HG03442 (cell line): Measurements from ENCODE around the gene GEMIN2.
A peak's percentile ranks its signal among the peaks of the same experiment; 100 is the strongest.
"Not testable (repeated sequence)": the region's sequence is repeated elsewhere in the genome, so short reads cannot be mapped to it uniquely, and the experiment has no call there.

Experiments used
- ATAC-seq: cut with Tn5 transposase; IDR thresholded peaks from one replicate; pipeline ENCODE4 v1.9.1; 2021; ENCODE audit warnings: mild to moderate bottlenecking, moderate library complexity; ENCODE audit not compliant: unreplicated experiment

GEMIN2 gene

GRCh38 chr14:39175445-39176262 is 61.5 kb downstream of the GEMIN2 start:
- peak; percentile 3 for ATAC-seq

DNA sequence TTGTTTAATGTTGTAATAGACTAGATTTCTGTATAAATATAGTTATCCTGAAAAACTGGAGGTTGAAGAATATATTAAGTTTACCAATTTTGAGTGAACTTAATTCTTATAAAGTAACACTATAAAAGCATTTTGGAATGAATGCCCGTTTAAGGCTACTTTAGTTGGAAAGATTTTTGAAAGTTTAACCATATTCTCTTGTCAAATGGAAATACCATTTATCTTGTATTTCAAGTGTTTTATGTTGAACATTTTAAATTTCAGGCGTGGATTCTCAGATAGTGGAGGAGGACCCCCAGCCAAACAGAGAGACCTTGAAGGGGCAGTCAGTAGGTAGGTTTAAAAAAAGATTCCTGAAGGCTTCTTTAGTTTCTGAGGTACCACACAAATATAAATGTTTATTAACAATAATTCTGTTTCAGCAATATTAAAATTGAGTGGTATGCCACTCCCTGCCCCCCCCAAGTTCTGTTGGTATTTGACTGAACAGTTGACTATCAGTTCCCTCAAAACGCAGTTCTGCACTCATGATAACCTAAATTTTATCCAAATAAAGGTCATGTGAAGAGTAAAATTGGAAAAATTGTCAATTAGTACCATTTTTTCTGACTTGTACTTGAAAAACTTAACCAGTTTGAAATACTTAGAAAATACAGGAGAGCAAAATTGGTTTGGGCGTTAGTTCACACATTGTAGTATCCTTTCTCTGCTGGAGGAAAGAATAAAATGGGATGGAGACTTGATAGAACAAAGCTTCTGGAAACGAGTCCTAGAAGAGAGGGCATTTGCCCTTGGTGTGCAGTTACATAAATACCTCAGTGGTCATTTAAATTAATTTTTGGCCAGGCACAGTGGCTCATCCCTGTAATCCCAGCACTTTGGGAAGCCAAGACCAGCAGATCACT is 62.4 kb downstream of the GEMIN2 start:
- no peak for ATAC-seq

GRCh38 chr14:39177168-39177545 is 63.0 kb downstream of the GEMIN2 start:
- no peak for ATAC-seq

- ATAC-seq = no peak
These were observed 64.9 kb downstream of the GEMIN2 start for GRCh38 chr14:39179042-39179441.

DNA sequence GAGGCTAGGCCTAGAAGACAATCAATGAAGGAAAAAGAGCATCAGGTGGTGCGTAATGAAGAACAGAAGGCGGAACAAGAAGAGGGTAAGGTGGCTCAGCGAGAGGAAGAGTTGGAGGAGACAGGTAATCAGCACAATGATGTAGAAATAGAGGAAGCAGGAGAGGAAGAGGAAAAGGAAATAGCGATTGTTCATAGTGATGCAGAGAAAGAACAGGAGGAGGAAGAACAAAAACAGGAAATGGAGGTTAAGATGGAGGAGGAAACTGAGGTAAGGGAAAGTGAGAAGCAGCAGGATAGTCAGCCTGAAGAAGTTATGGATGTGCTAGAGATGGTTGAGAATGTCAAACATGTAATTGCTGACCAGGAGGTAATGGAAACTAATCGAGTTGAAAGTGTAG is 66.4 kb downstream of the GEMIN2 start:
- ATAC-seq = no peak

GRCh38 chr14:39181026-39181692 is 67.0 kb downstream of the GEMIN2 start:
- no peak for ATAC-seq

- no peak for ATAC-seq
These were observed 67.5 kb downstream of the GEMIN2 start for GRCh38 chr14:39181693-39182047.

GRCh38 chr14:39182770-39183684 is 68.9 kb downstream of the GEMIN2 start:
- no peak for ATAC-seq

GRCh38 chr14:39183685-39184003 is 69.5 kb downstream of the GEMIN2 start:
- ATAC-seq = not testable (repeated sequence)

DNA sequence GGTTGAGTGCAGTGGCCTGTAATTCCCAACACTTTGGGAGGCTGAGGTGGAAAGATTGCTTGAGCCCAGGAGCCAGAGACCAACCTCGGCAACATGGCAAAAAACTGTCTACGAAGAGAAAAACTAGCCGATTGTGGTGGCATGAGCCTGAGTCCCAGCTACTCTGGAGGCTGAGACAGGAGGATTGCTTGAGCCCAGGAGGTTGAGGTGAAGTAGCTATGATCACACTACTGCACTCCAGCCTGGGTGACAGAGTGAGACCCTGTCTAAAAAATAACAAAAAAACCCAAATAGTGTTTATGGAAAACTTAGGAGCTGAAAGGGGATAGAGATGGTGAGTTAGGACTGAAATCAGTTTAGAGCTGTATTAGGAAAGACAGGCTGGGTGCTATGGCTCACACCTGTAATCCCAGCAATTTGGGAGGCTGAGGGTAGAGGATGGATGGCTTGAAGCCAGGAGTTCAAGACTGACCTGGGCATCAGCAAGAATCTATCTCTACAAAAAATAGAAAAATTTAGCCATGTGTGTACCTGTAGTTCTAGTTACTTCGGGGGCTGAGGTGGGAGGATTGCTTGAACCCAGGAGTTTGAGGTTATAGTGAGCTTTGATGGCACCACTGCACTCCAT is 70.6 kb downstream of the GEMIN2 start:
- ATAC-seq = no peak

GRCh38 chr14:39185256-39186049 is 71.3 kb downstream of the GEMIN2 start:
- no peak for ATAC-seq
